HEK293T (cell line): Measurements from ENCODE around the gene UBN1.

Source experiments
- CTCF ChIA-PET: fragments of 350-600 bp; formaldehyde crosslinking; extraction: SDS; loops from one replicate; lab custom pipeline; 2021; ENCODE audit warnings: antibody characterized with exemption, inconsistent platforms; lab: Yijun Ruan, JAX
- POLR2A ChIA-PET: fragments of 350-600 bp; formaldehyde crosslinking; extraction: SDS; loops from one replicate; lab custom pipeline; 2020; ENCODE audit warnings: antibody characterized with exemption, inconsistent platforms; lab: Yijun Ruan, JAX
- DNase-seq: peaks from one replicate; pipeline ENCODE4 v3.0.0; 2012; ENCODE audit warnings: mixed read lengths; ENCODE audit errors: extremely low spot score
- ARNT ChIP-seq: fragments of 450-650 bp; IDR thresholded peaks from 2 replicates; pipeline ENCODE4 v1.6.1; 2017; ENCODE audit warnings: mild to moderate bottlenecking
- BHLHE40 ChIP-seq: fragments of 450-650 bp; IDR thresholded peaks from 2 replicates; pipeline ENCODE4 v1.6.1; 2016; ENCODE audit warnings: mild to moderate bottlenecking, moderate library complexity, borderline replicate concordance
- CTBP1 ChIP-seq: fragments of 450-650 bp; IDR thresholded peaks from 2 replicates; pipeline ENCODE4 v1.6.1; 2016; ENCODE audit warnings: borderline replicate concordance
- ELF4 ChIP-seq: fragments of 450-650 bp; IDR thresholded peaks from 2 replicates; pipeline ENCODE4 v1.6.1; 2017; ENCODE audit warnings: antibody characterized with exemption
- FOXA1 ChIP-seq: fragments of 450-650 bp; IDR thresholded peaks from 2 replicates; pipeline ENCODE4 v1.6.1; 2016; ENCODE audit warnings: mild to moderate bottlenecking
- FOXK2 ChIP-seq: fragments of 450-650 bp; IDR thresholded peaks from 2 replicates; pipeline ENCODE4 v1.6.1; 2016; ENCODE audit warnings: mild to moderate bottlenecking
- FOXM1 ChIP-seq: fragments of 450-650 bp; IDR thresholded peaks from 2 replicates; pipeline ENCODE4 v1.6.1; 2017; ENCODE audit warnings: mild to moderate bottlenecking, borderline replicate concordance
- HDGF ChIP-seq: fragments of 450-650 bp; IDR thresholded peaks from 2 replicates; pipeline ENCODE4 v1.6.1; 2017; ENCODE audit warnings: antibody characterized with exemption, borderline replicate concordance
- L3MBTL2 ChIP-seq: fragments of 450-650 bp; conservative IDR thresholded peaks from 2 replicates; pipeline ENCODE4 v1.6.1; 2016; ENCODE audit warnings: mild to moderate bottlenecking
- LEF1 ChIP-seq: fragments of 450-650 bp; IDR thresholded peaks from 2 replicates; pipeline ENCODE4 v1.6.1; 2017; ENCODE audit warnings: mild to moderate bottlenecking, borderline replicate concordance
- NFRKB ChIP-seq: fragments of 450-650 bp; IDR thresholded peaks from 2 replicates; pipeline ENCODE4 v1.6.1; 2016; ENCODE audit warnings: mild to moderate bottlenecking, moderate library complexity
- PKNOX1 ChIP-seq: fragments of 450-650 bp; IDR thresholded peaks from 2 replicates; pipeline ENCODE4 v1.6.1; 2016
- SP1 ChIP-seq: fragments of 450-650 bp; IDR thresholded peaks from 2 replicates; pipeline ENCODE4 v1.6.1; 2017
- SUZ12 ChIP-seq: fragments of 450-650 bp; IDR thresholded peaks from 2 replicates; pipeline ENCODE4 v1.6.1; 2016; ENCODE audit warnings: mild to moderate bottlenecking
- TARDBP ChIP-seq: fragments of 450-650 bp; IDR thresholded peaks from 2 replicates; pipeline ENCODE4 v1.6.1; 2016
- ZNF384 ChIP-seq: fragments of 450-650 bp; IDR thresholded peaks from 2 replicates; pipeline ENCODE4 v1.6.1; 2016

Gene UBN1

GRCh38 chr16:4830408-4830807 is 16.9 kb upstream of the UBN1 start:
- DNase-seq: no peak
- TF ChIP-seq SP1 (no peak), HDGF (no peak), PKNOX1 (no peak), CTBP1 (no peak), SUZ12 (no peak), FOXA1 (no peak), TARDBP (no peak)
- ChIA-PET POLR2A (no interaction called here), CTCF (no interaction called here)

GRCh38 chr16:4831616-4832015 is 15.7 kb upstream of the UBN1 start:
- no peak for DNase-seq
- TF ChIP-seq CTBP1 (no peak), FOXM1 (no peak), FOXK2 (no peak), ARNT (no peak), SUZ12 (no peak), ELF4 (no peak)
- ChIA-PET CTCF (no interaction called here), POLR2A (interaction anchor here (0.9 kb wide), 1 partner anchor 15 kb away, joined by 3 read pairs; no protein-coding TSS in a partner anchor)

GRCh38 chr16:4832698-4833343 is 14.5 kb upstream of the UBN1 start:
- TF ChIP-seq PKNOX1 (no peak), BHLHE40 (no peak), FOXA1 (no peak)
- CTCF ChIA-PET: no interaction called here
- POLR2A ChIA-PET: no interaction called here
- no peak for DNase-seq

- DNase-seq: no peak
- ChIA-PET CTCF (no interaction called here), POLR2A (no interaction called here)
- TF ChIP-seq ELF4 (no peak), TARDBP (no peak), FOXA1 (no peak), FOXK2 (no peak), SP1 (no peak), L3MBTL2 (no peak), CTBP1 (no peak), SUZ12 (no peak), NFRKB (no peak), HDGF (no peak), LEF1 (no peak), ZNF384 (no peak), PKNOX1 (no peak)
Measured at GRCh38 chr16:4833584-4833983, 13.7 kb upstream of the UBN1 start.

- POLR2A ChIA-PET: no interaction called here
- CTCF ChIA-PET: no interaction called here
- no peak for TF ChIP-seq ZNF384
- TF ChIP-seq SP1: no peak
- TF ChIP-seq BHLHE40: no peak
- no peak for TF ChIP-seq ELF4
- no peak for TF ChIP-seq TARDBP
- TF ChIP-seq NFRKB: no peak
- no peak for TF ChIP-seq HDGF
- TF ChIP-seq ARNT: no peak
- no peak for TF ChIP-seq CTBP1
- TF ChIP-seq PKNOX1: no peak
- TF ChIP-seq FOXK2: no peak
- no peak for TF ChIP-seq LEF1
- no peak for TF ChIP-seq SUZ12
- TF ChIP-seq FOXM1: no peak
- no peak for DNase-seq
Measured at GRCh38 chr16:4836727-4837126, 10.6 kb upstream of the UBN1 start.

- no peak for DNase-seq
- CTCF ChIA-PET: no interaction called here
- TF ChIP-seq ARNT (no peak), ELF4 (no peak), HDGF (no peak), CTBP1 (no peak), BHLHE40 (no peak), ZNF384 (no peak), SUZ12 (no peak), L3MBTL2 (no peak), LEF1 (no peak), PKNOX1 (no peak), FOXA1 (no peak), FOXM1 (no peak), NFRKB (no peak), TARDBP (no peak), FOXK2 (no peak), SP1 (no peak)
- POLR2A ChIA-PET: no interaction called here
Measured at GRCh38 chr16:4837733-4838501, 9.4 kb upstream of the UBN1 start.
